Activated naive CD4-positive, alpha-beta T cell treated with anti-CD3 and anti-CD28 coated beads, Interleukin-2, amount 10 ng/mL, durations not matched to agents 7 days and 5 days (primary cell): Measurements from ENCODE around the gene DACH1.

Experiments
- CTCF ChIA-PET: fragments of 350-600 bp; sonication (Branson Sonifier 250); formaldehyde crosslinking; loops from one replicate; lab custom pipeline; 2021; ENCODE audit warnings: antibody characterized with exemption; lab: Charles Lee
- DNase-seq: peaks from one replicate; pipeline ENCODE4 v3.0.0-alpha.2; 2020
- H3K27ac Mint-ChIP-seq: one replicate; pipeline ENCODE4 v1.8.0; 2021; ENCODE audit warnings: mild to moderate bottlenecking, moderate library complexity, mixed read lengths
- H3K27me3 Mint-ChIP-seq: one replicate; pipeline ENCODE4 v1.8.0; 2021; ENCODE audit warnings: mild to moderate bottlenecking, mixed read lengths
- H3K36me3 Mint-ChIP-seq: one replicate; pipeline ENCODE4 v1.8.0; 2021; ENCODE audit warnings: mixed read lengths
- H3K4me1 Mint-ChIP-seq: one replicate; pipeline ENCODE4 v1.8.0; 2021; ENCODE audit warnings: mixed read lengths
- H3K4me3 Mint-ChIP-seq: one replicate; pipeline ENCODE4 v1.8.0; 2021; ENCODE audit warnings: mild to moderate bottlenecking, moderate library complexity, mixed read lengths
- H3K9me3 Mint-ChIP-seq: one replicate; pipeline ENCODE4 v1.8.0; 2021; ENCODE audit warnings: mixed read lengths

The DACH1 gene

GRCh38 chr13:71395053-71395452 is 472.0 kb downstream of the DACH1 start:
- Mint-ChIP-seq H3K4me1 (no peaks in the 10 kb centered on the region), H3K27ac (no peak overlapping the region), H3K36me3 (no peaks in the 10 kb centered on the region), H3K4me3 (no peak overlapping the region), H3K27me3 (no peaks in the 10 kb centered on the region), H3K9me3 (no peaks in the 10 kb centered on the region)
- CTCF ChIA-PET: no interaction called here
- DNase-seq: no peak

- DNase-seq: no peak
- Mint-ChIP-seq H3K36me3 (no peaks in the 10 kb centered on the region), H3K27ac (no peak overlapping the region), H3K9me3 (no peaks in the 10 kb centered on the region), H3K4me3 (no peak overlapping the region), H3K4me1 (no peaks in the 10 kb centered on the region), H3K27me3 (no peaks in the 10 kb centered on the region)
- CTCF ChIA-PET: no interaction called here
Observed at GRCh38 chr13:71394176-71394575, 472.8 kb downstream of the DACH1 start.
